HepG2 (cell line): ENCODE data around the gene SHROOM1. TPM values are rescaled to one million over a fixed set of nuclear protein-coding genes. Genes with fewer than 3 reads are reported as not detected.

ENCODE experiments used
- CREB1 ChIP-seq, 2 experiments: fragments of 450-650 bp in 1 of 2; IDR thresholded peaks; 2 replicates each; pipeline ENCODE4 v1.6.1; 2016 to 2017; ENCODE audit warnings: control low read depth in 1 of 2, mild to moderate bottlenecking in 1 of 2, missing compliant biosample characterization in 1 of 2, missing genetic modification characterization in 1 of 2
- CREM ChIP-seq, 2 experiments: sonication (generic) in 1 of 2; formaldehyde crosslinking in 1 of 2; IDR thresholded peaks; 2 replicates each; pipeline versions ENCODE4 v1.4.0 to v1.6.1; 2016 to 2020; ENCODE audit warnings: antibody characterized with exemption in 1 of 2, mild to moderate bottlenecking in 1 of 2, missing genetic modification reagents in 1 of 2
- DNMT3B ChIP-seq: conservative IDR thresholded peaks from 2 replicates; pipeline ENCODE4 v1.6.1; 2016; ENCODE audit warnings: missing biosample characterization, control low read depth
- FOXO1 ChIP-seq: sonication (generic); formaldehyde crosslinking; IDR thresholded peaks from 2 replicates; pipeline ENCODE4 v1.4.0; 2020; ENCODE audit warnings: missing genetic modification reagents
- GATAD1 ChIP-seq: IDR thresholded peaks from 2 replicates; pipeline ENCODE4 v1.6.1; 2016; ENCODE audit warnings: missing genetic modification reagents, missing compliant biosample characterization
- HMG20B ChIP-seq: conservative IDR thresholded peaks from 2 replicates; pipeline ENCODE4 v1.6.1; 2016; ENCODE audit warnings: missing genetic modification reagents, missing compliant biosample characterization
- MED8 ChIP-seq: sonication (generic); formaldehyde crosslinking; IDR thresholded peaks from 2 replicates; pipeline ENCODE4 v1.8.1; 2023; ENCODE audit warnings: mild to moderate bottlenecking, missing genetic modification reagents; ENCODE audit not compliant: insufficient replicate concordance
- MIER3 ChIP-seq: IDR thresholded peaks from 2 replicates; pipeline ENCODE4 v1.6.1; 2016; ENCODE audit warnings: missing compliant biosample characterization, borderline replicate concordance
- MYC ChIP-seq: sonication (generic); formaldehyde crosslinking; IDR thresholded peaks from 2 replicates; pipeline ENCODE4 v1.9.0; 2021; ENCODE audit warnings: missing genetic modification reagents, borderline replicate concordance
- NRL ChIP-seq: sonication (generic); formaldehyde crosslinking; IDR thresholded peaks from 2 replicates; pipeline ENCODE4 v1.5.0; 2020; ENCODE audit warnings: missing genetic modification reagents, mild to moderate bottlenecking, moderate library complexity, borderline replicate concordance
- ONECUT2 ChIP-seq: sonication (generic); formaldehyde crosslinking; IDR thresholded peaks from 2 replicates; pipeline ENCODE4 v1.4.0; 2020; ENCODE audit warnings: missing genetic modification reagents
- RXRA ChIP-seq: sonication (generic); formaldehyde crosslinking; IDR thresholded peaks from 2 replicates; pipeline ENCODE4 v1.5.1; 2020; ENCODE audit warnings: missing genetic modification reagents
- SIN3A ChIP-seq: IDR thresholded peaks from 2 replicates; pipeline ENCODE4 v1.6.1; 2011; ENCODE audit warnings: low read depth, mild to moderate bottlenecking, control low read depth, low read length, borderline replicate concordance
- SOX5 ChIP-seq: IDR thresholded peaks from 2 replicates; pipeline ENCODE4 v1.6.1; 2016; ENCODE audit warnings: borderline replicate concordance
- SOX6 ChIP-seq, 2 experiments: fragments of 450-650 bp in 1 of 2; sonication (generic) in 1 of 2; formaldehyde crosslinking in 1 of 2; IDR thresholded peaks; 2 replicates each; pipeline versions ENCODE4 v1.4.0 to v1.6.1; 2017 to 2020; ENCODE audit warnings: antibody characterized with exemption in 1 of 2, mild to moderate bottlenecking in 1 of 2, missing genetic modification reagents in 1 of 2
- SPEN ChIP-seq: sonication (generic); formaldehyde crosslinking; IDR thresholded peaks from 2 replicates; pipeline ENCODE4 v1.5.1; 2020; ENCODE audit warnings: low read depth, mild to moderate bottlenecking, missing genetic modification reagents
- STAG1 ChIP-seq: sonication (generic); formaldehyde crosslinking; IDR thresholded peaks from 2 replicates; pipeline ENCODE4 v1.4.0; 2020; ENCODE audit warnings: missing genetic modification reagents
- U2AF1 ChIP-seq: fragments of 200-400 bp; formaldehyde crosslinking; optimal IDR thresholded peaks from 2 replicates; pipeline ENCODE3; 2017; ENCODE audit warnings: mild to moderate bottlenecking, low read depth, low read length
- ZBTB21 ChIP-seq: sonication (generic); formaldehyde crosslinking; IDR thresholded peaks from 2 replicates; pipeline ENCODE4 v1.4.0; 2020; ENCODE audit warnings: missing genetic modification reagents
- ZNF589 ChIP-seq: sonication (generic); formaldehyde crosslinking; conservative IDR thresholded peaks from 2 replicates; pipeline ENCODE4 v1.8.0; 2022; ENCODE audit warnings: mild to moderate bottlenecking, moderate library complexity, missing genetic modification reagents
- ZNF614 ChIP-seq: IDR thresholded peaks from 2 replicates; pipeline ENCODE4 v1.6.1; 2018; ENCODE audit warnings: missing biosample characterization, missing genetic modification reagents, inconsistent platforms, borderline replicate concordance
- ZNF772 ChIP-seq: sonication (generic); formaldehyde crosslinking; IDR thresholded peaks from 2 replicates; pipeline ENCODE4 v1.5.0; 2020; ENCODE audit warnings: mild to moderate bottlenecking, missing genetic modification reagents
- ZNF788 ChIP-seq: sonication (generic); formaldehyde crosslinking; IDR thresholded peaks from 2 replicates; pipeline ENCODE4 v1.5.0; 2020; ENCODE audit warnings: mild to moderate bottlenecking, missing genetic modification reagents, borderline replicate concordance
- ZNF790 ChIP-seq: sonication (generic); formaldehyde crosslinking; IDR thresholded peaks from 2 replicates; pipeline ENCODE4 v1.8.0; 2022; ENCODE audit warnings: missing genetic modification reagents, mild to moderate bottlenecking, borderline replicate concordance
- polyA plus RNA-seq, 8 experiments: library from polyadenylated mRNA; depleted of rRNA in 3 of 8; stranded (reverse) in 7 of 8; unstranded in 1 of 8; fragments of >200 nt; fragmentation: Illumina TruSeq in 4 of 8; extraction: Trizol in 4 of 8; gene quantifications; 2 replicates each; pipeline versions ENCODE4 v1.2.1 to v1.2.3, GENCODE V29; 2011 to 2016; ENCODE audit warnings: low read depth in 4 of 8, missing spikeins in 1 of 8, mixed read lengths in 1 of 8; ENCODE audit not compliant: insufficient read depth in 1 of 8
- total RNA-seq, 5 experiments: library from RNA; depleted of rRNA; stranded (reverse); fragments of >200 nt; fragmentation: Illumina TruSeq; extraction: Trizol; gene quantifications; 2 replicates each; pipeline ENCODE4 v1.2.3, GENCODE V29; 2016; ENCODE audit warnings: low read depth in 1 of 5
- TF ChIP-seq, protein P1 (sequence below): sonication (generic); formaldehyde crosslinking; IDR thresholded peaks from 2 replicates; pipeline ENCODE4 v1.8.0; 2023; ENCODE audit warnings: mild to moderate bottlenecking, missing genetic modification reagents
- TF ChIP-seq, protein P2 (sequence below): sonication (generic); formaldehyde crosslinking; IDR thresholded peaks from 2 replicates; pipeline ENCODE4 v1.5.1; 2020; ENCODE audit warnings: mild to moderate bottlenecking, missing genetic modification reagents, moderate library complexity

SHROOM1 gene
- total and polyA plus RNA-seq, 2 of the 13 experiments (the other 11 are each of a cell fraction or from before 2014, with no cell fraction given), result 18.2 to 25.7 TPM

DNA sequence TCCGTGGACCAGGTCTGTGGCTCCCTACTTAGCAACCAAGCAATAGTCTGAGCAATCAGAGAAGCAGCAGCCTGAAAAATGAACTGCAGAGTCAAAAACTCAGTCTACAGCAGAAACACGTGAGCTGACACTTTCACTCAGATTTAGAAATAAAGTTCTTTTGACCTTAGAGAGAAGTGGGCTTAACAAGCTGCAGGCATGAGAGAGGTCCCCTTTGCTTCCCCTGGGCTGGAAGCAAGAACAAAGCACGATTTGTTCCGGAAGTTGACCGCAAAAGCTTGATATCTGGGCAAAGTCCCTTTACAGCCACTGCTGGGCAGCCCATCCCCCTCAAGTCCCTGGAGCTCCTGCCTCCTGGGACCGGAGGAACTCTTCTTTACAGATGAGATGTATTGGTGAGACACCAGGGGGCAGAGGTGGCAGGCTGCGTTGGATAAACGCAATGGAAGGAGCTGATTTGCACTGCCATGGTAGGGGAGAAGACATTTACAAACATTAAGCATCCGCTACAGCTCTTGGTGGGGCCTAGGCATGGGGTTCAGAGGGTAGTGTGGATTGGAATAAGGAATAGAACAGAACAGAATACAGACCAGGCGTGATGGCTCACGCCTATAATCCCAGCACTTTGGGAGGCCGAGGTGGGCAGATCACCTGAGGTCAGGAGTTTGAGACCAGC is 23.1 kb downstream of the SHROOM1 start (continued):
- TF ChIP-seq CREM (IDR thresholded peaks at IDR 0.05), result peak; percentile 71
- no peak for TF ChIP-seq CREM (CRISPR knock-in tag; IDR thresholded peaks at IDR 0.05)
- no peak for TF ChIP-seq DNMT3B (CRISPR knock-in tag)
- TF ChIP-seq HMG20B, result no peak
- TF ChIP-seq ZNF772 (CRISPR knock-in tag), result peak; percentile 96
- peak; percentile 6 for TF ChIP-seq MED8 (CRISPR knock-in tag)
- TF ChIP-seq, protein P1, sequence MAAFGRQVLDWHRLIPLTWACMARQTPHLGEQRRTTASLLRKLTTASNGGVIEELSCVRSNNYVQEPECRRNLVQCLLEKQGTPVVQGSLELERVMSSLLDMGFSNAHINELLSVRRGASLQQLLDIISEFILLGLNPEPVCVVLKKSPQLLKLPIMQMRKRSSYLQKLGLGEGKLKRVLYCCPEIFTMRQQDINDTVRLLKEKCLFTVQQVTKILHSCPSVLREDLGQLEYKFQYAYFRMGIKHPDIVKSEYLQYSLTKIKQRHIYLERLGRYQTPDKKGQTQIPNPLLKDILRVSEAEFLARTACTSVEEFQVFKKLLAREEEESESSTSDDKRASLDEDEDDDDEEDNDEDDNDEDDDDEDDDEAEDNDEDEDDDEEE (CRISPR knock-in tag), result no peak; the same call in 1 of the 2 replicates
- TF ChIP-seq U2AF1, result no peak
- TF ChIP-seq ZNF790 (CRISPR knock-in tag), result no peak
- 0 out of 2 replicates have a peak, but pooled peaks have one; percentile 65 for TF ChIP-seq ZNF589
- no peak for TF ChIP-seq CREB1 (IDR thresholded peaks at IDR 0.05)
- peak; percentile 65 for TF ChIP-seq CREB1 (CRISPR knock-in tag; IDR thresholded peaks at IDR 0.05)
- no peak for TF ChIP-seq SOX6 (IDR thresholded peaks at IDR 0.05)
- peak; percentile 92 for TF ChIP-seq SOX6 (CRISPR knock-in tag; IDR thresholded peaks at IDR 0.05)
- peak; percentile 81 for TF ChIP-seq RXRA (CRISPR knock-in tag)
- peak; percentile 96 for TF ChIP-seq ZNF788 (CRISPR knock-in tag)
- peak; percentile 77; the same call in 1 of the 2 replicates for TF ChIP-seq SIN3A
- peak; percentile 89; the same call in 1 of the 2 replicates for TF ChIP-seq MIER3 (CRISPR knock-in tag)
- TF ChIP-seq ZNF614 (CRISPR knock-in tag), result peak; percentile 95; the same call in 1 of the 2 replicates
- peak; percentile 48; the same call in 1 of the 2 replicates for TF ChIP-seq GATAD1 (CRISPR knock-in tag)
- TF ChIP-seq MYC (CRISPR knock-in tag), result peak; percentile 71; the same call in 1 of the 2 replicates
- TF ChIP-seq ONECUT2 (CRISPR knock-in tag), result 0 out of 2 replicates have a peak, but pooled peaks have one; percentile 15
- TF ChIP-seq NRL (CRISPR knock-in tag), result peak; percentile 59; the same call in 1 of the 2 replicates
- TF ChIP-seq, protein P2, sequence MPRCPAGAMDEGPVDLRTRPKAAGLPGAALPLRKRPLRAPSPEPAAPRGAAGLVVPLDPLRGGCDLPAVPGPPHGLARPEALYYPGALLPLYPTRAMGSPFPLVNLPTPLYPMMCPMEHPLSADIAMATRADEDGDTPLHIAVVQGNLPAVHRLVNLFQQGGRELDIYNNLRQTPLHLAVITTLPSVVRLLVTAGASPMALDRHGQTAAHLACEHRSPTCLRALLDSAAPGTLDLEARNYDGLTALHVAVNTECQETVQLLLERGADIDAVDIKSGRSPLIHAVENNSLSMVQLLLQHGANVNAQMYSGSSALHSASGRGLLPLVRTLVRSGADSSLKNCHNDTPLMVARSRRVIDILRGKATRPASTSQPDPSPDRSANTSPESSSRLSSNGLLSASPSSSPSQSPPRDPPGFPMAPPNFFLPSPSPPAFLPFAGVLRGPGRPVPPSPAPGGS, result 0 out of 2 replicates have a peak, but pooled peaks have one; percentile 29
- 0 out of 2 replicates have a peak, but pooled peaks have one; percentile 13 for TF ChIP-seq ZBTB21
- TF ChIP-seq FOXO1 (CRISPR knock-in tag), result peak; percentile 77
- TF ChIP-seq SOX5 (CRISPR knock-in tag), result peak; percentile 84; the same call in 1 of the 2 replicates
- 0 out of 2 replicates have a peak, but pooled peaks have one; percentile 24 for TF ChIP-seq SPEN (CRISPR knock-in tag)
- peak; percentile 76 for TF ChIP-seq STAG1 (CRISPR knock-in tag)
